ENCODE results near the gene MEG3.

The MEG3 gene

GRCh38 chr14:100881211-100882025 lies 55.5 kb downstream of the MEG3 start:
- no peak for DNase-seq (ENCODE audit: low read depth)

GRCh38 chr14:100882026-100882967 lies 56.4 kb downstream of the MEG3 start:
- no peak for DNase-seq (ENCODE audit: low read depth)

- DNase-seq (ENCODE audit: low read depth), result no peak
Measured at GRCh38 chr14:100882991-100883788, 57.3 kb downstream of the MEG3 start.

- DNase-seq (ENCODE audit: low read depth), result no peak
Measured at GRCh38 chr14:100883789-100884101, 57.8 kb downstream of the MEG3 start.

GRCh38 chr14:100884456-100884855 lies 58.5 kb downstream of the MEG3 start:
- DNase-seq (ENCODE audit: low read depth), result no peak

- no peak for DNase-seq (ENCODE audit: low read depth)
Measured at GRCh38 chr14:100885196-100885595, 59.3 kb downstream of the MEG3 start.

GRCh38 chr14:100885617-100886016 lies 59.7 kb downstream of the MEG3 start:
- DNase-seq (ENCODE audit: low read depth), result no peak

GRCh38 chr14:100887728-100888335 lies 61.9 kb downstream of the MEG3 start:
- DNase-seq (ENCODE audit: low read depth), result no peak

- no peak for DNase-seq (ENCODE audit: low read depth)
Measured at GRCh38 chr14:100888789-100889315, 62.9 kb downstream of the MEG3 start.

- no peak for DNase-seq (ENCODE audit: low read depth)
Measured at GRCh38 chr14:100889641-100890040, 63.7 kb downstream of the MEG3 start.

GRCh38 chr14:100890061-100890850 lies 64.3 kb downstream of the MEG3 start:
- no peak for DNase-seq (ENCODE audit: low read depth)

GRCh38 chr14:100891051-100891450 lies 65.1 kb downstream of the MEG3 start:
- DNase-seq (ENCODE audit: low read depth), result no peak

- no peak for DNase-seq (ENCODE audit: low read depth)
Measured at GRCh38 chr14:100891501-100892445, 65.9 kb downstream of the MEG3 start.

- no peak for DNase-seq (ENCODE audit: low read depth)
Measured at GRCh38 chr14:100892496-100893227, 66.7 kb downstream of the MEG3 start.

GRCh38 chr14:100893228-100893601 lies 67.3 kb downstream of the MEG3 start:
- DNase-seq (ENCODE audit: low read depth), result no peak

- DNase-seq (ENCODE audit: low read depth), result no peak
Measured at GRCh38 chr14:100893760-100894159, 67.8 kb downstream of the MEG3 start.

GRCh38 chr14:100894416-100894815 lies 68.5 kb downstream of the MEG3 start:
- no peak for DNase-seq (ENCODE audit: low read depth)

- DNase-seq (ENCODE audit: low read depth), result no peak
Measured at GRCh38 chr14:100895411-100895810, 69.5 kb downstream of the MEG3 start.
